Caki2 (cell line): ENCODE measurements around the gene SMIM30. TPM values are rescaled to one million over a fixed set of nuclear protein-coding genes. Genes with fewer than 3 reads are reported as not detected.

ENCODE experiments used
- DNase-seq: peaks from one replicate; pipeline ENCODE4 v3.0.0-alpha.2; 2015; ENCODE audit warnings: low read depth
- in situ Hi-C: cut with HindIII; loops from 2 replicates; pipeline ENCODE4 v1.10.0; 2016; ENCODE audit warnings: low sequenced_read_pairs, low pct_unique_long_range_greater_than_20kb, mixed read lengths
- total RNA-seq: library from RNA; depleted of rRNA; stranded (reverse); fragments of >200 nt; shearing (Covaris generic); gene quantifications from 2 replicates; pipeline ENCODE4 v1.2.3, GENCODE V29; 2014; ENCODE audit warnings: low replicate concordance; rRNA removed

SMIM30 gene
- total RNA-seq, 1 experiment from 2014 or later = 62.6 TPM

GRCh38 chr7:113071465-113071864, 46.9 kb downstream of the SMIM30 start:
- DNase-seq = no peak
- in situ Hi-C loops = no loop called here

Other genes starting within 250 kb of the SMIM30 start
- not detected in 2 replicates for gene GPR85, start 31.7 kb downstream of the SMIM30 start, total RNA-seq